Effector CD4-positive, alpha-beta T cell (primary cell): Measurements from ENCODE around the gene ERRFI1.
"Not testable (repeated sequence)": the region's sequence is repeated elsewhere in the genome, so short reads cannot be mapped to it uniquely, and the experiment has no call there.

ENCODE experiments used
- DNase-seq: peaks from one replicate; pipeline ENCODE4 v3.0.0-alpha.2; 2020

ERRFI1 gene

GRCh38 chr1:7967651-7968050, 58.5 kb downstream of the ERRFI1 start:
- DNase-seq: no peak

GRCh38 chr1:7967196-7967595, 58.9 kb downstream of the ERRFI1 start:
- DNase-seq: no peak

GRCh38 chr1:7964476-7964875, 61.6 kb downstream of the ERRFI1 start:
- no peak for DNase-seq

GRCh38 chr1:7963841-7964240, 62.3 kb downstream of the ERRFI1 start:
- DNase-seq: not testable (repeated sequence)

- not testable (repeated sequence) for DNase-seq
These were observed 62.8 kb downstream of the ERRFI1 start for GRCh38 chr1:7963378-7963730.

GRCh38 chr1:7962636-7963377, 63.3 kb downstream of the ERRFI1 start:
- no peak for DNase-seq

GRCh38 chr1:7962014-7962335, 64.1 kb downstream of the ERRFI1 start:
- DNase-seq: peak; percentile 20
